HG03045 (cell line): ENCODE measurements around the gene CPEB2.

ENCODE experiments used
- ATAC-seq: cut with Tn5 transposase; IDR thresholded peaks from one replicate; pipeline ENCODE4 v1.9.1; 2021; ENCODE audit warnings: mild to moderate bottlenecking, moderate library complexity; ENCODE audit not compliant: unreplicated experiment

The CPEB2 gene

DNA sequence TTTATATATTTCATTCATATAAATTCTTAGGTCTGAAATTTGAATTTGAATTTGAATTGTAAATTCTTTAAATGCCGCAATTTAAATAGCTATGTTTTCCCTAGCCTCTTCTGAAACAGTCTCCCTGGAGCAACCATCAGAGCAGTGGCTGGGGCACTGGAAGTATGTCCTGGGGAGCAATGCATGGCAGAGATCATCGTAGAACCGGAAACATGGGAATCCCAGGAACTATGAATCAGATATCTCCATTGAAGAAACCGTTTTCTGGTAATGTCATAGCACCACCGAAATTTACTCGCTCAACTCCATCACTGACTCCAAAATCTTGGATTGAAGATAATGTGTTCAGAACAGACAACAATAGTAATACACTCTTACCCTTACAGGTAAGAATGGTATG lies 4.9 kb downstream of the CPEB2 start:
- no peak for ATAC-seq

DNA sequence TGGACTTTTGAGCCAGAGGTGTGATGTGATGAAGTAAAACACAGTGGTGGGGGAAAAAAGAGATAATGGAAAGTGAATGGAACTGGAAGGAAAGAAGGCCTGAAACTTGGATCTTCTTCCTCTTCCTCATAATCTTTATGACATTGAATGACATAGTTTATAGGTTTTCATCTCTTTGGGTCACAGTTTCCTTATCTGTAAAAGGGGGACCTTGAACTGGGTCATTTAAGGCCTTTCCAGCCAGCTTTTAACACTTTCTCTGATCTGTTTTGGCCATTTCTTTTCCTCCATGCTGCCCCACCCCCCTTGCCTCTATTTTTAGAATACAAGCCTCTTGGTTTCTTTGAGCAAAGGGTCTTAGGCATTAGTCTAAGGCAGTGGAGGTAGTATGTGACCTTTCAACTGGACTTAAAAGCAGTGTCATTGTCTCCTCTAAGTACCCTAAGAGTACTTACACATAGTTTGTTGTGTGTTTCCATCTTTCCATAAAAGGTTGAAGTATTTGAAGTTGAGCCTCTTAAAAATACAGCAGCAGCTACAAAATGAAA lies 7.8 kb downstream of the CPEB2 start:
- ATAC-seq = no peak

DNA sequence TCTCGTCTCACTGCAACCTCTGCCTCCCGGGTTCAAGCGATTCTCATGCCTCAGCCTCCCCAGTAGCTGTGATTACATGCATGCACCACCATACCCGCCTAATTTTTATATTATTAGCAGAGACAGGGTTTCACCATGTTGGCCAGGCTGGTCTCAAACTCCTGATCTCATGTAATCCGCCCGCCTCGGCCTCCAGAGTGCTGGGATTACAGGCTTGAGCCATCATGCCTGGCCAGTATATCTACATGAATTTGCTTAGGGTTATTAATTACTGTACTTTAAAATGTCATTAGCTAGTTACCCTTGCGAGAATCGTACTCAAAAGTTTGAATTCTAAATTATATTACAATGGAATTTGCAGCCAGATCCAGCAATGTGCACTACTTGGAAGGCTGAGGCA lies 8.9 kb downstream of the CPEB2 start:
- no peak for ATAC-seq

DNA sequence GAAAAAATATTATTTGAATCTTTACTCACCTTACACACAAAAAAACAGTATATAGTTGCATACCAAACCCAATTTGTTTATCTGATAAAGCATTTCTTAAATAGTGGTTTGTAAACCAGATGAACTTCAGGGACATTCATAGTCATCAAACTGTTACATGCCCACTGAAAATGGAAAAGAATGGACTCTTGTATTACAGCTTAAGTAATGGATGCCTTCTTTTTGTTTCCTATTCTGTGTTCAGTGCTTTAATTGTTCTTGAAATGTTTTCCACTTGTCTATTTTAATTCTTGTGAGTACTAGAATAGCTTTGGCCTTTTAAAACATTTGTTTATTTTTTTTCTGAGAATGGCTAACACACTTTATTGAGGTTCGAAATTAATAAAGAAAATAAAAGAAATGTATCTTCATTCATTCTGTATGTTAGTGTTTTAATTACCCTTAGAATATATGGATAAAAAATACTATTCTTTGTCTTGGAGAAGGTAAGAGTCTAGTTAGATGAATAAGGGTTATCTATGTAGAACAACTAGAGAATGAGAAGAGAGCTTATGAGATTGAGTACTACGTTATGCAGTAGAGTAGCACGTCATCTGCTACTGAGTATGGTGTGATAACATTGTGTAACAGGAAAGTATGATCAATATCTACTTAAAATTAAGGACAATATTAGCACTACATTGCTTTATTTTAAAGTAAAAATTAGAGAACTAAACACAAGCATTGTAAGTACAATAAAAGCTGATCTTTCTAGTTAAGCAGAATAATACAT lies 9.9 kb downstream of the CPEB2 start:
- ATAC-seq = no peak

DNA sequence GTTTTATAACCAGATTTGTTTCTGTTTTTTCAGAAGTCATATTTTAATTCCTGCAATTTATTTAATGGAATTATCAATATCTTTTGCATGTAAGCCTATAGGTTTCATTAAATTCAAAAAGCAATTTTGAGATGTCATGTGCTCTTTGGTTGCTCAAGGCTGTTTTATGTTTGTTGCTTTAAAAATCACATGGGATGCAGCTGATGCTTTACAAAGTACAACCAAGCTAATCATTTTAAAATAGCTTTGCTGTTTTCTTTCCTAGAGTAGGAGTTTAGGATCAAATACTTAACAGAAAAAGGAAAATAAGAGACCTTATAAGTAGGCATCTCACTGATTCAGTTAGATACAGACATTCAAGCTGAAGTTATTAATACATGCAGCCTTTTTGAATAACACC lies 11.3 kb downstream of the CPEB2 start:
- ATAC-seq = no peak

DNA sequence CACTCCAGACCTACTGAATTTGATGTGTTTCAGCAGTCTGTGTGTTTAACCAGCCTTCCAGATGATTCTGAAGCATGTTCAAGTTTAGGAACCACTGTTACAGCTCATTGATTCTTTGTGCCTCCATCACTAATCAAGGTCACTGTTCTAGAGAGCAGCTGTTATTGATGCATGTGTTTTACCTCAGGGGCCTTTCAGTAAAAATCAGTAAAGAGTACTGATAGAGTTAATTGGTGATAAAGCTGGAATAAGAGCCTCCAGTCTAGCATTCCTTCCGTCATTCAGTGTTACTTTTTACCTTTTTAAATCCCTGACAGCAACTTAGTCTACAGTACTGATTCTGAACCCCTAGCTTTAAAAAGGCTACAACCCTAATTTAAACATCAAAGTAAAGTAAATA lies 12.9 kb downstream of the CPEB2 start:
- ATAC-seq = no peak

DNA sequence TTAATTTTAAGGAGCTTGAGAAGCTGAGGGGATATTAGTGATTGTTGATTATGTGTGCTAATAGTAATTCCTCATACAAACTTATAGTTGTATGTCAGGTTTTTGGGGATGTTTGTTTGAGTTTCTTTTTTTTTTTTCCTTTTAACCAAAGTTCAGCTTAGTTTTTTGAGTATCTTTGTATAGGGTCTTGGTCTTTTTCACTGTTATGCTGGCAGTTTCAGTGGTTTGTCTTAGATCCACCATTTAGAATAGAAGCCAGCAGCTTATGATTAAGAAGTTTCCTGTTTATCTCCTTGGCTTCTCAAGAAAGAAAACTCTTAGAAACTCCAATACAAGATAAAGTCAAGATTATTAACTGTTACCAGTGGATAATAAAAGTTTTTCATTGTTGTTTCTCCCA lies 16.1 kb downstream of the CPEB2 start:
- ATAC-seq = no peak

DNA sequence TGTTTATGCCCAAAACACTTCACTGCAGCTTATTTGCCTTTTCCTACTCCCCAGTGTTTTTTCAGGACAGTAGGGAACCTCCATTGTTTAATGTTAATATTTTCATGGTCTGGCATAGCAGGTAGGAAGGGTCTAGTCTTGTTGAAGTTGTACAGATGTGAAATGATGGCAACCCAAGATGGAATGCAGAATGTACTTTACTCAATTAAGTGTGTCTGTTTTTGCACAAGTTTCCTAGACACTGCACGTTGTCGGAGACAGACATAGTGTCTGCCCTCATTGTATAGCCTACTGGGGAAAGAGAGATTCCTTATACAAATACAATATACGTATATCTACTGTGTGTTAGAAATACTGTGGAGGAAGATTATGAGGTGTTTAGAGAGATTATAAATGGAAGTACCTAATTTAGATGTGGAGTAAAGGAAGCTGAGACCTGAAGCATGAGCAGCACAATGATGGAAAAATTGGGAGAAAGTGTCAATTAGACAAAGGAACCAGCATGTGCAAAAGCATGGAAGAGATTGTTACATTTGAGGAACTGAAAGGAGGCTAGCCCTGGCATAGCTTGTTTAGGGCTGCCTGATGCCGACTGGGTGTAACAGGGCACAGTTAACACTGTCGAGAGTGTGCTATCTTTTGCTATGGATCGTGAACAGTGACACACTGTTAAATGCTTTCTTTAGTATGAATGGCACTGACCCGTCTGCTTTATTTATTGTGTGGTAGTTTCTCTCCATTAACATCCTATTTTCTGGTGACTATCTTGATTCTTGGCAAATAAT lies 18.4 kb downstream of the CPEB2 start:
- no peak for ATAC-seq

DNA sequence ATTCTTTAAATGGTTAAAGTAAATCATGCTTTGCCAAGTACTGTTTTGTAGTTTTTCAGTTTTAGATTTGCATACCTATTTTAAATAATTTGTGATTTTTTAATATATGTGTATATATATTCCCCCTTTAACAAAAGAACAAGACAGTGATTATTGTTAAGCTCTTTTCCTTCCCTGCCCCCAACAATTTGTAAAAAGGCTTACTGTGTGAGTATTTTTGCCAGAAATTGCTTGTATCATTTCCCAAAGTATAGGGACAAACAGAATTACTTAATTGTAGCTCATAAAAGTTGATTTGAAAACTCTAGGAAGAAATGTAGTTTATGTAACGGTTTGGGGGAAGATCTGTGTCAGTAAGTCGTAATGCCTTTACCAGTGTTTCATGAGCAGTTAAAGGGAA lies 19.0 kb downstream of the CPEB2 start:
- ATAC-seq = no peak

DNA sequence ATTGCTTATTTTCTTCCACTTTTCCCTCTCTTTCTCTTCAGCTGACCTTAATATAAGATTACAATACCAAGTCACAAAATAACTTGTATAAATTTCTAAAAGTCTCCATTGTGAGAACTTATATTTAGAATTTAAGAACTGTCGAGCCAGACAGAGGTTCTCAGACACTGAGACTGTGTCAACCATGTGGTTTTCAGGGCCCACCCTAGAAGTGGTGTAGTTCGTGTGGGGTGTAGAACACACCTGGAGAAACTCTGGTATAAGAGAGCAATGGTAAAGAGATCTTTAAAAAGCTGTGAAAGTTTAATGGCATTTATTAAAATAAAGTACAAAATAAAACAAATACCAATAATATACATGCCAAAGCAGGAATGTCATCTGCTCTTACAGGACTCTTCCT lies 19.7 kb downstream of the CPEB2 start:
- no peak for ATAC-seq

DNA sequence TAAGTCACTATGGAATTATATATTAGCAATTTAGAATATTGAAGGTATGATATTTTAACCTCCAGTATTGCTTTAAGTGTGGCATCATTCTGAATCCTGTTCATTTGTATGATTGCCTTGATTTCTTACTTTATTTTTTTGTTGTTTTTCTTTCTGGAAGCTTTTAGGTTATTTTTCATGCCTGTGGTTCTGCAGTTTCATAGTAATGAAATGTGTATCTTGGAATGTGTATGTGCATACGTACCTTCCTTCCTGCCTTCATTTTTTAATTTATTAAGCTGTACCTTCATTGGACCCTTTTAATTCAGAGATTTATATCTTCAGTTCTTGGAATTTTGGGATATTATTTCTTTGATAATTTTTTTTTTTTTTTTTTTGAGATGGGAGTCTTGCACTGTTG lies 22.1 kb downstream of the CPEB2 start:
- ATAC-seq = no peak

DNA sequence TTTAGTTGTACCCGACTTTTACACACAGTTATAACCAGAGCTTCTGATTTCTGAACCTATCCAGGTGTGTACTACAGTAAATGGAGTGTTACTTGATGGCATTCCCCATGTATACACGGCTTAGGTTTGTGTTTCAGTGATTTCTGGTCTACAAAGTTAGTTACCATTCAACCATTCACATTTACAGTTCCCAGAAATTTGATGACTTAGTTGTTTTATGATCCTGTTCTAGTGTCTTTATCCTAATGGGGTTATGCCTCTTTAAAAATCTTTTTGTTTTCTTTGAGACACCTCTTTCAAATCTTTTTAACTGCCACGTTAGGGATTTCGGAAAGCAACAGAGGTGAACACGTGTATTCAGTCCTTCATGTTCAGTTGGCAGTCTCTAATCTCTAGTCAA lies 23.4 kb downstream of the CPEB2 start:
- no peak for ATAC-seq

DNA sequence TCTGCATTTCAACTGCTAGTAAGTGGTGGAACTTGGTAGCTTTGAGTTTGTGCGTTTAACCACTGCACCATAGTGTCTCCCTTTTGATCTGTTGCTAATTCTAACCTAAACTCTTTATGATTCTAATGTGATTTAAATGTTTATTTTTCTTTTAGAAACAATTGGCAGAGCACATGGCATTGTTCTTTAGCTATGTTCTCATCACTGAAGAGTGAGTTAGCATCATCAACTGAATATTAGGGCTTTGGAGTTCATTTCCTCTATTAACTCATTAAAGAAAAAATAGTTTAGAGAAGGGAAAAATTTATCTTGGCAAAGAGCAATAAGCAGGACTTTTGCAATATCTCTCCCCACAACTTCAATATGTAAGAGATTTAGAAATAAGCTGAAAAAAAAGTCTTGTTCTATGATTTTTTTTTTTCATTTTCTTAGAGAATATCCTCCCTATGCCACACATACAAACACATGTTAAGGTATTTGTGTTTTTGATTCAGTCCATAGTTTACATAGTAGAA lies 25.7 kb downstream of the CPEB2 start:
- ATAC-seq = no peak

DNA sequence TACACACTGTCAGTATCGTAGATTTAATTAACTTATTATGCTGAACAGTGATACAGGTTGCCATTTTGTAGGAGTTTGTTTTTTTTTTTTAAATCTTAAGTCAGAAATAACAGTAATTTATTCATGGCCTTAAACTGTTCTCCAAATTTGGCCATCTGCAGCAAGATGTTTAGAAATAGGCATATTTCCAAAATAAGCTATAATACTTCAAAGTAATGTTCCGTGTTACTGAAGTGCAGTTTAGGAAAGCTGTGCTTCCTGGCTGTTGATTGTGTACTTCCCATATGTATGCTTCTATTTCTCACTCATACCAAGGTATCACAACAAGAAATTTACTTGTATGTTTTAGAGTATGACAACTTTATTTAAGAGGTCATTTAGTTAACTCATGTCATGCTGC lies 28.9 kb downstream of the CPEB2 start:
- no peak for ATAC-seq

DNA sequence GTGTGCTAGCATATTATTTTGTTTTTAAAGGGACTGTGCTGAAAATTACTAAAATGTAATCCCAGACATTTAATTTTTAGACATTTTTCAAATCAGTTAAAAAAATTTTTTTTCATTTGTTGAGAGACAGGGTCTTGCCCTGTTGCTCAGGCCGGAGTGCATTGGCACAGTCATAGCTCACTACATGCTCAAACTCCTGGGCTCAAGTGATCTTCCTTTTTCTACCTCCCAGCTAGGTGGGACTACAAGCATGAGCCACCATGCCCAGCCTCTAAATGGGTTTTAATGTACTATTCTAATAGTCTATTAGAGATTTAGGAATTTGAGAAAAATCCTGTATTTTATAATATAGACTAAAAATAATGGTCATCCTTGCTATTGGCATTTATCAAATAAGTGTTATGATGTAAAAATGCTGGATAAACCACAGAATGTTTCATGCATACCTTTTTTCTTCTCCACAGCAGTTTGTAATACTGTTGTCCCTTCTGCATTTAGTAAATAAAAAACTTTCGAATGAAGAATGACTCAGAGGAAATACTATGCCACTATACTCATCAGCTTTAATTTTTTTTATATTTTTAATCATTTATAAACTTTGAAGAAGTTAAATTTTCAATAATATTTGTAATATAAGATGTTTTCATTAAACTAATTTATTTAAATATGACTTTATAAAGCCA lies 29.9 kb downstream of the CPEB2 start:
- ATAC-seq = no peak

DNA sequence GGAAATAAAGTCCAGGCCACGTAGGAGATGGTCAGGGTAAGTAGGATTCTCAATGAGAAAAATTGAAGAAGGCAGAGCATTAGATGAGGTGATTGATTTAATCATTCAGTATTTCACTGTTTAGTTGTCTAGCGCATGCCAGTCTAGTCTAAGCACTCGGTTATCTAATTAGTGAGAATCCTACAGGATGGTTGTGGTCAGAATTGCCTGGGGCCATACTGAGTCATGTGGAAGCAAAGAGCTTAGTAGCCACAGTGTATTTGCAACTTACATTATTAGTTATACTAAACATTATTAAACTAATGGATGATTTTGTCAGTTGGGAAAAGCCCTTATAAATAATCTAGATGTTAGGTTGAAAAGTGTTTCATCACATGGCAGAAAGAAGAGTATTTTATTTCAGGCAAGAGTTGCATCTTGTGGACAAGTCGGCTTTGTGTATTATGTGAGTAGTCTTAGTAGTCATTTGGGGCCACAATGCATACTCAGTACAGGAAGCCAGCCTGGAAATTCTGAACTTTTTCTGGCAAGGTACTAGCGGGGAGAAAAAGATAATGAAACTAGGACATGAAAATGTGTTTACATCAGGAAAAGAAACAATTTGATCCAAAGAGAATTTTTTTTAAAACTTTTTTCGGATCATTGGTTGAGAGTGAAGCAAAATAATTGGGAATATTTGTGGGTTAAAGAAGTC lies 31.9 kb downstream of the CPEB2 start:
- ATAC-seq = no peak

DNA sequence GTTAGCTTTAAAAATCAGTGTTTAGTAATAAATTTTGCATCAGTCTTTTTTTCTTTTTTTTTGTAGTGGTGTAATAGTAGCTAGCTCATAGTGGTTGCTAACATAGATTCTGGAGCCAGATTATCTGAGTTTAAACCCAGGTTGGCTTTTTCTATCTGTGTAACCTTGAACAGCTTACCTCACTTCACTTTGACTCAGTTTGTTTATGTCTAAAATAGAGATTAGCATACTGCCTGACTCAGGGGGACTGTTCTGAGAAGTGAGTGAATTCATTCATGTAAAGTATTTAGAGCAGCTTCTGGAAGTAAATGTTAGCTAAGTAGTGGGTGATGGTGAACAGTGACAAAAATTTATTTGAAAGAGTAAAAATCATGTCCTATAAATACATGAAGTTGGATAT lies 32.9 kb downstream of the CPEB2 start:
- ATAC-seq = no peak

DNA sequence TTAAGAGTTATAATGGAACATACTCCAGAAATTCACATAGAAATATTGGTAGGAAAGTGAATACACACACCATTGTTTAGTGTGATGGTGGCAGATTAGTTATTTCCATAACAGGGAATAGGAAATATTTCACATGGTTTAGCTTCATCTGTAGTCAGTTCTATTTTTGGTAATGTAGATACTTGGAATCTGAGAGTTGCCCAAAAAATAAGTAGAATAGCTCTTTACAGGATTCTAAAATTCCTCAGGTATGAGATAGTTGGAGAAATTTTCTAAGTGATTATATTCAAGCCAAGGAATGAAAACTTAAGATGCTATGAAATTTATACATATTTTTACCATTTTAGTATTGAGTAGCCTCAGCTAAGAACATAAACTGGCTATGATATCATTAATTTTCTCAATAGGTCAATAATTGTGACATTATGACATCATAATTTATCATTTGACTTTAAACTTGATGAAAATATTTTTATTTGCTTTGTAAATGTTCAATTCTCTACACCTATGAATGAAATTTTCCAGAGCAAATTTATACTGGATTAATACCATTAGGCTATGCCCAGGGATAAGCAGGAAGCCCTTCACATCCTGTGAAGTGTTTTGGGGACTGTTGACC lies 35.8 kb downstream of the CPEB2 start:
- no peak for ATAC-seq

DNA sequence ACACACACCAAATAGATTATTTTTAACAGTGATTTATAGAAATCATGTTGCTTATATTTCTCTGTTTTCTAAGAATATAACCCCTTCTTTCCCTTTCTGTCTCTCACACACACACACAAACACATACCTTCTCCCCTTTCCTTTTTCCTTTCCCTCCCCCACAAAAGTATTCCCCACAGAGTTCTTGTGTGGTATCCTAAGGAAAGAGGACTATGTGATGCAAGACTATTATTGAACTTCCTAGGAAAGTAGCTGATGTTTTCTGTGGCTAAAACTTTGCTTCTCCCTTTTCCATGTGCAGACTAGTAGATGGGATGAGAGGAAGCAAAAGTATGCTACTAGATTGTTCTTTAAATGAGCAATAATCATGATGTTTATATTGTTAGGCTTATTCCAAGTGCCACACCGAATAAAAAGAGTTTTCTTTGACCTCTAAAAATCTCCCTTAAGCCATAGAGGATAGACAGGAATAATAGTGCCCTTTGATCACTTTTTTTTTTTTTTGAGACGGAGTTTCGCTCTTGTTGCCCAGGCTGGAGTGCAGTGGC lies 38.7 kb downstream of the CPEB2 start:
- ATAC-seq = no peak

DNA sequence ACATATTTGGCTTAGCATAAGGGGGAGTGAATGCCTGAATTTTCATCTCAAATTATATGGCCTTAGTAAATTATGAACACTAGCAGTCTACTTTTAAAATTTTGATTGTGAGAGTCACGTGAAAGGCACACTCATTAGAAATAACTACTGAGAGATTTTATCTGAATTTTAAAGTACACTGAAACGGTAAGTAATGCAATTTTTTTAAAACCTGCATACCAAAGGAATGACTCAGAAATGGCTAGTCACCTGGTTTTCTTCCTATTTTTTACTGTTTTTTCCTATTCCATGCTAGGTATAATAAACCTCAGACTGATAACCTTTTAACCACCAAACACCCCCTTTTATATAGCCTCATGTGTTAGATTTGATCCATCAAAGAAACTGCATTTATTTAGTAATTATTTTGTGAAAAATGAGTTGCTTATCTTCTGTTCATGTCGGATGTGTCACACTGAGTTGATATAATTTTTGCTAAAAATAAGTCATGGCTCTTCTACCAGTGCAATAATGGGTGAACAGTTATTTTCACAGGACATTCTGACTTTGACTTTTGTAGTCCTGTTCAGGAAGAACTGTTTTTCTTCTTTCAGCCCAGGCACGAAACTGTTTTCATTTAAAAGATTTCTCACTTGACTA lies 40.4 kb downstream of the CPEB2 start:
- no peak for ATAC-seq
